RWPE2 (cell line): Measurements from ENCODE around the gene PROM2.

Experiments
- ATAC-seq: fragments of 200-7000 bp; cut with Tn5 transposase; 3 replicates; pipeline ENCODE4 v1.9.1; 2021; ENCODE audit warnings: low read depth
- DNase-seq: peaks from one replicate; pipeline ENCODE4 v3.0.0-alpha.2; 2020; ENCODE audit warnings: low spot score
- H3K27ac ChIP-seq: fragments of 450-650 bp; 2 replicates; pipeline ENCODE4 v1.5.1; 2017; ENCODE audit warnings: mild to moderate bottlenecking; ENCODE audit not compliant: poor library complexity, severe bottlenecking
- H3K27me3 ChIP-seq: fragments of 250-450 bp; sonication (Bioruptor Pico); 2 replicates; pipeline ENCODE4 v1.5.1; 2021; ENCODE audit warnings: mild to moderate bottlenecking, moderate library complexity; ENCODE audit not compliant: insufficient read depth, poor library complexity, severe bottlenecking
- H3K36me3 ChIP-seq: fragments of 250-450 bp; sonication (Bioruptor Pico); 2 replicates; pipeline ENCODE4 v1.5.1; 2020; ENCODE audit warnings: low read depth, mild to moderate bottlenecking, moderate library complexity
- H3K4me1 ChIP-seq: fragments of 250-450 bp; sonication (Bioruptor Pico); 2 replicates; pipeline ENCODE4 v1.5.1; 2021; ENCODE audit warnings: mild to moderate bottlenecking, moderate library complexity; ENCODE audit not compliant: insufficient read depth, poor library complexity, severe bottlenecking
- H3K4me3 ChIP-seq: fragments of 250-450 bp; sonication (Bioruptor Pico); 2 replicates; pipeline ENCODE4 v1.5.1; 2021; ENCODE audit warnings: mild to moderate bottlenecking, moderate library complexity; ENCODE audit not compliant: severe bottlenecking
- H3K9me3 ChIP-seq: fragments of 250-450 bp; sonication (Bioruptor Pico); 2 replicates; pipeline ENCODE4 v1.5.1; 2021; ENCODE audit warnings: mild to moderate bottlenecking, moderate library complexity; ENCODE audit not compliant: severe bottlenecking
- CTCF ChIP-seq: fragments of 450-650 bp; IDR thresholded peaks from one replicate; pipeline ENCODE4 v1.5.1; 2017; ENCODE audit warnings: mild to moderate bottlenecking, moderate library complexity; ENCODE audit not compliant: poor library complexity, severe bottlenecking

Gene PROM2

GRCh38 chr2:95305380-95306061 lies 31.3 kb downstream of the PROM2 start:
- no peaks in the 10 kb centered on the region for H3K36me3 ChIP-seq
- DNase-seq (no peak), ATAC-seq (no peak)
- H3K27me3 ChIP-seq = no peaks in the 10 kb centered on the region
- no peak overlapping the region for H3K27ac ChIP-seq
- no peak overlapping the region for H3K4me3 ChIP-seq
- H3K9me3 ChIP-seq = no peaks in the 10 kb centered on the region
- TF ChIP-seq CTCF = no peak
- no peaks in the 10 kb centered on the region for H3K4me1 ChIP-seq

GRCh38 chr2:95306336-95306895 lies 32.2 kb downstream of the PROM2 start:
- no peaks in the 10 kb centered on the region for H3K4me1 ChIP-seq
- H3K9me3 ChIP-seq = no peaks in the 10 kb centered on the region
- no peaks in the 10 kb centered on the region for H3K36me3 ChIP-seq
- no peak for TF ChIP-seq CTCF
- no peak for ATAC-seq
- no peak for DNase-seq
- no peak overlapping the region for H3K4me3 ChIP-seq
- no peak overlapping the region for H3K27ac ChIP-seq
- H3K27me3 ChIP-seq = no peaks in the 10 kb centered on the region

GRCh38 chr2:95307036-95307435 lies 32.8 kb downstream of the PROM2 start:
- Histone ChIP-seq H3K36me3 (no peaks in the 10 kb centered on the region), H3K4me3 (no peak overlapping the region), H3K9me3 (no peaks in the 10 kb centered on the region), H3K27ac (no peak overlapping the region), H3K4me1 (no peaks in the 10 kb centered on the region), H3K27me3 (no peaks in the 10 kb centered on the region)
- TF ChIP-seq CTCF = no peak
- DNase-seq = no peak
- no peak for ATAC-seq

GRCh38 chr2:95307878-95308277 lies 33.6 kb downstream of the PROM2 start:
- ATAC-seq = no peak
- TF ChIP-seq CTCF = no peak
- no peak overlapping the region for H3K27ac ChIP-seq

GRCh38 chr2:95308426-95308990 lies 34.3 kb downstream of the PROM2 start:
- no peak for TF ChIP-seq CTCF

More at GRCh38 chr2:95307878-95308277, 33.6 kb downstream of the PROM2 start:
- Histone ChIP-seq H3K27me3 (no peaks in the 10 kb centered on the region), H3K36me3 (no peaks in the 10 kb centered on the region), H3K4me1 (no peaks in the 10 kb centered on the region), H3K4me3 (no peak overlapping the region), H3K9me3 (no peaks in the 10 kb centered on the region)
- no peak for DNase-seq

More at GRCh38 chr2:95308426-95308990, 34.3 kb downstream of the PROM2 start:
- Histone ChIP-seq H3K27me3 (no peaks in the 10 kb centered on the region), H3K4me1 (no peaks in the 10 kb centered on the region), H3K36me3 (no peaks in the 10 kb centered on the region), H3K9me3 (no peaks in the 10 kb centered on the region), H3K27ac (no peak overlapping the region), H3K4me3 (no peak overlapping the region)
- ATAC-seq = no peak
- DNase-seq = no peak
